Neural progenitor cell (in vitro differentiated cells): Measurements from ENCODE around the gene SEC16B. TPM values are rescaled to one million over a fixed set of nuclear protein-coding genes. Genes with fewer than 3 reads are reported as not detected.
A peak's percentile ranks its signal among the peaks of the same experiment; 100 is the strongest.

Source experiments
- DNase-seq: peaks from one replicate; pipeline ENCODE4 v3.0.0-alpha.2; 2016; ENCODE audit warnings: low spot score
- H2AFZ ChIP-seq: fragments of 200-600 bp; sonication (generic); replicated peaks from 2 replicates; pipeline ENCODE4 v1.6.1; 2016; ENCODE audit warnings: antibody characterized with exemption
- H3F3A ChIP-seq: fragments of 200-600 bp; sonication (generic); 2 replicates; pipeline ENCODE4 v1.6.1; 2016; ENCODE audit warnings: antibody characterized with exemption, low read depth
- H3K27ac ChIP-seq: fragments of 200-600 bp; sonication (generic); 2 replicates; pipeline ENCODE4 v1.5.1; 2016; ENCODE audit warnings: mild to moderate bottlenecking
- H3K27me3 ChIP-seq: fragments of 200-600 bp; sonication (generic); 2 replicates; pipeline ENCODE4 v1.6.1; 2016; ENCODE audit warnings: mild to moderate bottlenecking, moderate library complexity
- H3K36me3 ChIP-seq: fragments of 200-600 bp; sonication (generic); 2 replicates; pipeline ENCODE4 v1.5.1; 2016
- H3K4me1 ChIP-seq: fragments of 200-600 bp; sonication (generic); 2 replicates; pipeline ENCODE4 v1.6.1; 2016; ENCODE audit warnings: mixed run types
- H3K4me2 ChIP-seq: fragments of 200-600 bp; sonication (generic); 2 replicates; pipeline ENCODE4 v1.6.1; 2016
- H3K4me3 ChIP-seq: fragments of 200-600 bp; sonication (generic); 2 replicates; pipeline ENCODE4 v1.5.1; 2016
- H3K79me2 ChIP-seq: fragments of 200-600 bp; sonication (generic); 2 replicates; pipeline ENCODE4 v1.6.1; 2016; ENCODE audit warnings: low read depth
- H3K9ac ChIP-seq: fragments of 200-600 bp; sonication (generic); 2 replicates; pipeline ENCODE4 v1.6.1; 2016
- H3K9me3 ChIP-seq: fragments of 200-600 bp; sonication (generic); 2 replicates; pipeline ENCODE4 v1.5.1; 2016; ENCODE audit warnings: low read depth
- H4K20me1 ChIP-seq: fragments of 200-600 bp; sonication (generic); 2 replicates; pipeline ENCODE4 v1.6.1; 2016; ENCODE audit warnings: low read depth
- H3K27ac Mint-ChIP-seq: 3 replicates; pipeline ENCODE4 v1.8.0; 2021; ENCODE audit warnings: mixed read lengths
- H3K27me3 Mint-ChIP-seq: 2 replicates; pipeline ENCODE4 v1.8.0; 2022; ENCODE audit warnings: low read depth, mild to moderate bottlenecking, inconsistent platforms, moderate library complexity, mixed read lengths; ENCODE audit not compliant: insufficient read depth
- H3K36me3 Mint-ChIP-seq: 3 replicates; pipeline ENCODE4 v1.8.0; 2021; ENCODE audit warnings: mixed read lengths
- H3K4me1 Mint-ChIP-seq: 3 replicates; pipeline ENCODE4 v1.8.0; 2021; ENCODE audit warnings: mixed read lengths
- H3K4me3 Mint-ChIP-seq: 3 replicates; pipeline ENCODE4 v1.8.0; 2021; ENCODE audit warnings: mild to moderate bottlenecking, moderate library complexity, mixed read lengths
- H3K9me3 Mint-ChIP-seq: 3 replicates; pipeline ENCODE4 v1.8.0; 2020; ENCODE audit warnings: mixed read lengths
- CTCF ChIP-seq: fragments of 200-600 bp; sonication (generic); IDR thresholded peaks from 2 replicates; pipeline ENCODE4 v1.5.1; 2017; ENCODE audit warnings: antibody characterized with exemption, mild to moderate bottlenecking
- EZH2 ChIP-seq: fragments of 200-600 bp; sonication (generic); IDR thresholded peaks from 2 replicates; pipeline ENCODE4 v1.6.1; 2017; ENCODE audit warnings: antibody characterized with exemption, mild to moderate bottlenecking, moderate library complexity
- EZH2phosphoT487 ChIP-seq: fragments of 200-600 bp; sonication (generic); IDR thresholded peaks from 2 replicates; pipeline ENCODE4 v1.6.1; 2017; ENCODE audit warnings: antibody characterized with exemption
- total RNA-seq: library from RNA; depleted of rRNA; stranded (reverse); fragments of >200 nt; gene quantifications from 2 replicates; pipeline ENCODE4 v1.2.3, GENCODE V29; 2015; ENCODE audit warnings: low replicate concordance

The SEC16B gene
- total RNA-seq, 1 donor from 2014 or later: 0.67 TPM

- Histone ChIP-seq H2AFZ (no peak overlapping the region), H3K79me2 (no peaks in the 10 kb centered on the region), H3K36me3 (no peaks in the 10 kb centered on the region), H3K27ac (no peak overlapping the region), H3K4me3 (no peak overlapping the region), H4K20me1 (no peaks in the 10 kb centered on the region), H3F3A (peaks cover 5% of the 10 kb centered on the region), H3K4me1 (peaks cover 9% of the 10 kb centered on the region), H3K9me3 (no peaks in the 10 kb centered on the region), H3K27me3 (no peaks in the 10 kb centered on the region), H3K9ac (no peak overlapping the region), H3K4me2 (no peak overlapping the region)
- Mint-ChIP-seq H3K4me1 (peaks cover 11% of the 10 kb centered on the region), H3K27ac (no peak overlapping the region), H3K9me3 (peaks cover 2% of the 10 kb centered on the region), H3K4me3 (no peak overlapping the region), H3K36me3 (no peaks in the 10 kb centered on the region), H3K27me3 (no peaks in the 10 kb centered on the region)
- TF ChIP-seq EZH2phosphoT487 (no peak), CTCF (no peak), EZH2 (no peak)
- DNase-seq: no peak
These were observed 62.9 kb downstream of the SEC16B start for GRCh38 chr1:177907000-177907399.

GRCh38 chr1:177905686-177906085 is 64.2 kb downstream of the SEC16B start:
- peaks cover 5% of the 10 kb centered on the region for H3F3A ChIP-seq
- TF ChIP-seq EZH2: no peak
- no peak for TF ChIP-seq CTCF
- no peak for TF ChIP-seq EZH2phosphoT487
- peaks cover 11% of the 10 kb centered on the region for H3K4me1 ChIP-seq
- no peak overlapping the region for H3K27ac ChIP-seq
- Mint-ChIP-seq H3K4me3 (no peak overlapping the region), H3K27ac (no peak overlapping the region), H3K9me3 (peaks cover 2% of the 10 kb centered on the region), H3K4me1 (peaks cover 11% of the 10 kb centered on the region), H3K36me3 (no peaks in the 10 kb centered on the region), H3K27me3 (no peaks in the 10 kb centered on the region)
- H3K9ac ChIP-seq: no peak overlapping the region
- DNase-seq: no peak
- H2AFZ ChIP-seq: no peak overlapping the region
- H3K4me2 ChIP-seq: no peak overlapping the region
- H3K4me3 ChIP-seq: no peak overlapping the region
- H3K9me3 ChIP-seq: no peaks in the 10 kb centered on the region
- H3K79me2 ChIP-seq: no peaks in the 10 kb centered on the region
- H3K27me3 ChIP-seq: no peaks in the 10 kb centered on the region
- H3K36me3 ChIP-seq: no peaks in the 10 kb centered on the region
- no peaks in the 10 kb centered on the region for H4K20me1 ChIP-seq

- no peak overlapping the region for H3K4me3 Mint-ChIP-seq
- Histone ChIP-seq H3K9ac (no peak overlapping the region), H3K36me3 (no peaks in the 10 kb centered on the region), H3K4me3 (no peak overlapping the region), H3K79me2 (no peaks in the 10 kb centered on the region), H3K27me3 (no peaks in the 10 kb centered on the region), H3K4me1 (peaks cover 11% of the 10 kb centered on the region), H3K9me3 (no peaks in the 10 kb centered on the region), H4K20me1 (no peaks in the 10 kb centered on the region), H2AFZ (no peak overlapping the region), H3K4me2 (peak overlapping the region; percentile 43), H3K27ac (no peak overlapping the region), H3F3A (peaks cover 5% of the 10 kb centered on the region)
- no peaks in the 10 kb centered on the region for H3K36me3 Mint-ChIP-seq
- no peaks in the 10 kb centered on the region for H3K27me3 Mint-ChIP-seq
- no peak overlapping the region for H3K27ac Mint-ChIP-seq
- peaks cover 11% of the 10 kb centered on the region for H3K4me1 Mint-ChIP-seq
- peak; percentile 10 for DNase-seq
- TF ChIP-seq EZH2phosphoT487 (no peak), CTCF (no peak), EZH2 (no peak)
- H3K9me3 Mint-ChIP-seq: no peaks in the 10 kb centered on the region
These were observed 67.6 kb downstream of the SEC16B start for GRCh38 chr1:177902266-177902665.
